ENCODE results near the gene TTC23. TPM values are rescaled to one million over a fixed set of nuclear protein-coding genes. Genes with fewer than 3 reads are reported as not detected.

Gene TTC23
- polyA plus RNA-seq, 2 of the 4 experiments (the other 2 are of a cell fraction) = 7.0 to 16.5 TPM

DNA sequence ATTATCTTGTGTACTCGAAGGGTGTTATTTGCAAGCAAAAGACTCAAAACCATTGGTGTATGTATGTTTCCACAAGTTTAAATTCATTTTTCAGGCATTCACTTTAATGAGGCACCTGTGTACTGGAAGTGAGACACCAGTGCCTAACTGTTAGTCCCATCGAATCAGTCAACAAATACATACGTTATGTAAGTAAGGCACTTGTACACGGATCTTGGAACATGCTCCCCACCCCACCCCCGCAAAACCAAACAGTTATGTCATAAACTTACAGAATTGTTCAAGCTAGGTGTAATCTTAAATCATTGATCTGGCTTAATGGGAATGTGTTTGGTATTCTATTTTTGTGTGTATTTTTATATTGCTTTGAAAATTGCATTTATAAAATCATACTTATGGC is 19.1 kb upstream of the TTC23 start:
- TF ChIP-seq, protein P1, sequence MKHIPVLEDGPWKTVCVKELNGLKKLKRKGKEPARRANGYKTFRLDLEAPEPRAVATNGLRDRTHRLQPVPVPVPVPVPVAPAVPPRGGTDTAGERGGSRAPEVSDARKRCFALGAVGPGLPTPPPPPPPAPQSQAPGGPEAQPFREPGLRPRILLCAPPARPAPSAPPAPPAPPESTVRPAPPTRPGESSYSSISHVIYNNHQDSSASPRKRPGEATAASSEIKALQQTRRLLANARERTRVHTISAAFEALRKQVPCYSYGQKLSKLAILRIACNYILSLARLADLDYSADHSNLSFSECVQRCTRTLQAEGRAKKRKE (CRISPR knock-in tag; IDR thresholded peaks at IDR 0.05; ENCODE audit: low read depth) = no peak
- TF ChIP-seq HEYL (CRISPR knock-in tag; IDR thresholded peaks at IDR 0.05) (no peak), KDM1A (IDR thresholded peaks at IDR 0.05; ENCODE audit: low read depth) (no peak), EHF (CRISPR knock-in tag; IDR thresholded peaks at IDR 0.05) (no peak), ESRRA (IDR thresholded peaks at IDR 0.05; ENCODE audit: borderline replicate concordance, low read length) (no peak), TP53 (CRISPR knock-in tag; IDR thresholded peaks at IDR 0.05) (no peak), JUNB (IDR thresholded peaks at IDR 0.05) (no peak), ZC3H11A (IDR thresholded peaks at IDR 0.05) (no peak), JUN (IDR thresholded peaks at IDR 0.05) (no peak), KDM5A (IDR thresholded peaks at IDR 0.05) (no peak)
- TF ChIP-seq, protein P2, sequence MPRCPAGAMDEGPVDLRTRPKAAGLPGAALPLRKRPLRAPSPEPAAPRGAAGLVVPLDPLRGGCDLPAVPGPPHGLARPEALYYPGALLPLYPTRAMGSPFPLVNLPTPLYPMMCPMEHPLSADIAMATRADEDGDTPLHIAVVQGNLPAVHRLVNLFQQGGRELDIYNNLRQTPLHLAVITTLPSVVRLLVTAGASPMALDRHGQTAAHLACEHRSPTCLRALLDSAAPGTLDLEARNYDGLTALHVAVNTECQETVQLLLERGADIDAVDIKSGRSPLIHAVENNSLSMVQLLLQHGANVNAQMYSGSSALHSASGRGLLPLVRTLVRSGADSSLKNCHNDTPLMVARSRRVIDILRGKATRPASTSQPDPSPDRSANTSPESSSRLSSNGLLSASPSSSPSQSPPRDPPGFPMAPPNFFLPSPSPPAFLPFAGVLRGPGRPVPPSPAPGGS (IDR thresholded peaks at IDR 0.05) = no peak
- TF ChIP-seq, protein P3, sequence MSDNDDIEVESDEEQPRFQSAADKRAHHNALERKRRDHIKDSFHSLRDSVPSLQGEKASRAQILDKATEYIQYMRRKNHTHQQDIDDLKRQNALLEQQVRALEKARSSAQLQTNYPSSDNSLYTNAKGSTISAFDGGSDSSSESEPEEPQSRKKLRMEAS (IDR thresholded peaks at IDR 0.05) = no peak
- TF ChIP-seq, protein P4, sequence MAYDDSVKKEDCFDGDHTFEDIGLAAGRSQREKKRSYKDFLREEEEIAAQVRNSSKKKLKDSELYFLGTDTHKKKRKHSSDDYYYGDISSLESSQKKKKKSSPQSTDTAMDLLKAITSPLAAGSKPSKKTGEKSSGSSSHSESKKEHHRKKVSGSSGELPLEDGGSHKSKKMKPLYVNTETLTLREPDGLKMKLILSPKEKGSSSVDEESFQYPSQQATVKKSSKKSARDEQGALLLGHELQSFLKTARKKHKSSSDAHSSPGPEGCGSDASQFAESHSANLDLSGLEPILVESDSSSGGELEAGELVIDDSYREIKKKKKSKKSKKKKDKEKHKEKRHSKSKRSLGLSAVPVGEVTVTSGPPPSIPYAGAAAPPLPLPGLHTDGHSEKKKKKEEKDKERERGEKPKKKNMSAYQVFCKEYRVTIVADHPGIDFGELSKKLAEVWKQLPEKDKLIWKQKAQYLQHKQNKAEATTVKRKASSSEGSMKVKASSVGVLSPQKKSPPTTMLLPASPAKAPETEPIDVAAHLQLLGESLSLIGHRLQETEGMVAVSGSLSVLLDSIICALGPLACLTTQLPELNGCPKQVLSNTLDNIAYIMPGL (CRISPR knock-in tag; IDR thresholded peaks at IDR 0.05; ENCODE audit: borderline replicate concordance) = no peak
- TF ChIP-seq, protein P5, sequence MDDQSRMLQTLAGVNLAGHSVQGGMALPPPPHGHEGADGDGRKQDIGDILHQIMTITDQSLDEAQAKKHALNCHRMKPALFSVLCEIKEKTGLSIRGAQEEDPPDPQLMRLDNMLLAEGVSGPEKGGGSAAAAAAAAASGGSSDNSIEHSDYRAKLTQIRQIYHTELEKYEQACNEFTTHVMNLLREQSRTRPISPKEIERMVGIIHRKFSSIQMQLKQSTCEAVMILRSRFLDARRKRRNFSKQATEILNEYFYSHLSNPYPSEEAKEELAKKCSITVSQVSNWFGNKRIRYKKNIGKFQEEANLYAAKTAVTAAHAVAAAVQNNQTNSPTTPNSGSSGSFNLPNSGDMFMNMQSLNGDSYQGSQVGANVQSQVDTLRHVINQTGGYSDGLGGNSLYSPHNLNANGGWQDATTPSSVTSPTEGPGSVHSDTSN (IDR thresholded peaks at IDR 0.05) = no peak
- ChIA-PET POLR2A (no interaction called here), CTCF (interaction anchor here (1.3 to 19.4 kb wide), 4 partner anchors 10 to 486 kb away, joined by 3 to 225 read pairs (median 50); partner anchors contain the start of gene LRRC28)
- DNase-seq (ENCODE audit: low read depth in 1 of 2, low spot score in 1 of 2) (no peak), FAIRE-seq (no peak), ATAC-seq (no peak)
- Histone ChIP-seq H3K4me2 (no peak overlapping the region), H3K27ac (no peak overlapping the region), H3K9me3 (no peaks in the 10 kb centered on the region), H3K4me3 (no peak overlapping the region), H3K4me1 (no peaks in the 10 kb centered on the region)
- 72% methylated on average over 5 of the region's 5 CpGs for WGBS (ENCODE audit: missing lambda C conversion rate)

DNA sequence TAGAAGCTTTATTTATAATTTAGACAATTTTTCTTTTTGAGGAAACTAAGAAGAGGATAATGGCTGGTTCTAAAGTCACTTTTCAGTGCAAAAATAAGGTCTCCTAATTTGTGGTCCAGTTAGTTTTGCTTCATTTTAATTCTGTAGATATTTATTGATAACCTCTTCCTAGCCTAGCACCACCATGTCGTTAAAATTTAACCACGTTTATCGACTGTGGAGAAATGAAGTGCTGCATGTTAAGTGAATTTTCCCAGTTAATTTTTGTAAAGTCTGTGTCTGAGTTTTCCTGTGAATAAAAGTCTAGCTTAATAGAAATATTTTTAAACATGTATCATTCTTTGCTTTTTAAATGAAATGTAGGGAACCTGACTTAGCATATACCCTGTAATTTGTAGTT is 18.6 kb upstream of the TTC23 start:
- Histone ChIP-seq H3K9me3 (no peaks in the 10 kb centered on the region), H3K27ac (no peak overlapping the region), H3K4me2 (no peak overlapping the region), H3K4me3 (no peak overlapping the region), H3K4me1 (no peaks in the 10 kb centered on the region)
- no peak for TF ChIP-seq BHLHE40 (IDR thresholded peaks at IDR 0.05; ENCODE audit: low read depth, low read length)
- no peak for TF ChIP-seq MAFK (IDR thresholded peaks at IDR 0.05; ENCODE audit: partially characterized antibody)
- no peak for TF ChIP-seq TP53 (CRISPR knock-in tag; IDR thresholded peaks at IDR 0.05)
- TF ChIP-seq EHF (CRISPR knock-in tag; IDR thresholded peaks at IDR 0.05) = no peak
- TF ChIP-seq, protein P6, sequence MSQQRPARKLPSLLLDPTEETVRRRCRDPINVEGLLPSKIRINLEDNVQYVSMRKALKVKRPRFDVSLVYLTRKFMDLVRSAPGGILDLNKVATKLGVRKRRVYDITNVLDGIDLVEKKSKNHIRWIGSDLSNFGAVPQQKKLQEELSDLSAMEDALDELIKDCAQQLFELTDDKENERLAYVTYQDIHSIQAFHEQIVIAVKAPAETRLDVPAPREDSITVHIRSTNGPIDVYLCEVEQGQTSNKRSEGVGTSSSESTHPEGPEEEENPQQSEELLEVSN (IDR thresholded peaks at IDR 0.05; ENCODE audit: borderline replicate concordance, low read depth) = no peak
- TF ChIP-seq, protein P1 (CRISPR knock-in tag; IDR thresholded peaks at IDR 0.05; ENCODE audit: low read depth) = no peak
- no peak for TF ChIP-seq RCOR1 (IDR thresholded peaks at IDR 0.05; ENCODE audit: low read depth, low read length)
- no peak for TF ChIP-seq SREBF2 (IDR thresholded peaks at IDR 0.05)
- TF ChIP-seq MAZ (IDR thresholded peaks at IDR 0.05; ENCODE audit: borderline replicate concordance, low read depth, low read length) = no peak
- TF ChIP-seq POLR2A (IDR thresholded peaks at IDR 0.05; ENCODE audit: low read length) = no peak
- no peak for TF ChIP-seq JUN (IDR thresholded peaks at IDR 0.05)
- TF ChIP-seq FOSL2 (IDR thresholded peaks at IDR 0.05) = no peak
- TF ChIP-seq FOSL2 (CRISPR knock-in tag; IDR thresholded peaks at IDR 0.05) = no peak
- TF ChIP-seq PHF8 (IDR thresholded peaks at IDR 0.05; ENCODE audit: borderline replicate concordance, low read depth) = no peak
- TF ChIP-seq RFX5 (IDR thresholded peaks at IDR 0.05) = no peak
- no peak for TF ChIP-seq NFE2L2 (conservative IDR thresholded peaks at IDR 0.05; ENCODE audit: low read length)
- no peak for TF ChIP-seq RAD21 (conservative IDR thresholded peaks at IDR 0.05 in 1 of 2, IDR thresholded peaks at IDR 0.05 in 1 of 2)
- no peak for TF ChIP-seq ESRRA (IDR thresholded peaks at IDR 0.05; ENCODE audit: borderline replicate concordance, low read length)
- no peak for TF ChIP-seq CHD4 (IDR thresholded peaks at IDR 0.05; ENCODE audit: borderline replicate concordance)
- no peak for TF ChIP-seq POLR2AphosphoS2 (conservative IDR thresholded peaks at IDR 0.05; ENCODE audit: low read length)
- TF ChIP-seq NPAS2 (CRISPR knock-in tag; IDR thresholded peaks at IDR 0.05; ENCODE audit: borderline replicate concordance) = no peak
- 85% methylated on average over 3 of the region's 3 CpGs for WGBS (ENCODE audit: missing lambda C conversion rate)
- DNase-seq (ENCODE audit: low read depth in 1 of 2, low spot score in 1 of 2) = no peak
- FAIRE-seq = no peak
- no peak for ATAC-seq
- ChIA-PET POLR2A (no interaction called here), CTCF (interaction anchor here (1.3 to 19.4 kb wide), 5 partner anchors 10 to 487 kb away, joined by 3 to 225 read pairs (median 7); partner anchors contain the start of gene LRRC28)

All from A549 (cell line).